Kidney (tissue), 14 donors: ENCODE results near the gene PTPRT. TPM values are rescaled to one million over a fixed set of nuclear protein-coding genes. Genes with fewer than 3 reads are reported as not detected.

Source experiments
- DNase-seq, 5 donors: peaks; one replicate each; pipeline ENCODE4 v3.0.0-alpha.2; 2013 to 2020
- FAIRE-seq: peaks from 2 replicates; lab custom pipeline; 2012; peaks lifted over from hg19 to GRCh38; lab: Jason Lieb, UNC
- H3K27ac ChIP-seq, 2 donors: one replicate each; pipeline ENCODE4 v1.7.0; 2013; ENCODE audit warnings: low read depth in 2 of 2, low read length in 2 of 2, inconsistent platforms in 1 of 2
- H3K27me3 ChIP-seq: one replicate; pipeline ENCODE4 v1.7.1; 2013; ENCODE audit warnings: low read length, inconsistent platforms; ENCODE audit not compliant: control insufficient read depth, insufficient read depth
- H3K36me3 ChIP-seq, 3 donors: one replicate each; pipeline versions ENCODE4 v1.7.0 to v1.7.1; 2013; ENCODE audit warnings: low read length in 3 of 3, control low read depth in 1 of 3, inconsistent platforms in 1 of 3; ENCODE audit not compliant: insufficient read depth in 3 of 3, control insufficient read depth in 2 of 3
- H3K4me1 ChIP-seq, 3 donors: one replicate each; pipeline versions ENCODE4 v1.7.0 to v1.7.1; 2013; ENCODE audit warnings: low read length in 3 of 3, inconsistent platforms in 1 of 3, low read depth in 1 of 3; ENCODE audit not compliant: control insufficient read depth in 2 of 3, insufficient read depth in 2 of 3
- H3K4me3 ChIP-seq, 3 donors: one replicate each; pipeline versions ENCODE4 v1.7.0 to v1.8.1; 2013; ENCODE audit warnings: low read length in 3 of 3, control low read depth in 1 of 3, inconsistent platforms in 1 of 3
- H3K9ac ChIP-seq, 3 donors: one replicate each; pipeline versions ENCODE4 v1.7.0 to v1.7.1; 2013; ENCODE audit warnings: low read length in 3 of 3, control low read depth in 1 of 3, inconsistent platforms in 1 of 3
- H3K9me3 ChIP-seq, 3 donors: one replicate each; pipeline versions ENCODE4 v1.7.0 to v1.7.1; 2013; ENCODE audit warnings: low read length in 3 of 3, control low read depth in 1 of 3, inconsistent platforms in 1 of 3; ENCODE audit not compliant: control insufficient read depth in 2 of 3, insufficient read depth in 1 of 3
- intact Hi-C: fragments of 100-400 bp; cut with DNase I; formaldehyde crosslinking; loops from one replicate; pipeline ENCODE4 v1.11.1; 2022
- polyA plus RNA-seq: library from polyadenylated mRNA; stranded (reverse); fragments of 350-450 nt; fragmentation: Illumina TruSeq; extraction: RNeasy Lipid Tissue Mini Kit (QIAGEN cat#74804); gene quantifications from one replicate; pipeline ENCODE4 v1.2.3, GENCODE V29; 2014; ENCODE audit warnings: low read depth, low replicate concordance; ENCODE audit not compliant: insufficient read depth
- total RNA-seq: library from RNA; stranded (reverse); fragmentation: NEBNext Ultra II Directional; extraction: Animal tissue kit (Norgen Biotek cat#: 25700); gene quantifications from one replicate; pipeline ENCODE4 v1.2.1, GENCODE V29; 2021
- TF ChIP-seq, protein P1 (sequence below): IDR thresholded peaks from 3 replicates; pipeline ENCODE4 v1.5.1; 2012; ENCODE audit warnings: mild to moderate bottlenecking, moderate library complexity, borderline replicate concordance; ENCODE audit not compliant: insufficient read depth; ENCODE audit errors: extremely low read depth
- donor health status: control.
- donor health status: control.
- donor health status: control.
- donor health status: control.
- donor health status: control.
- donor health status: DM: yes; HTN: yes; CAD: no.
- donor health status: Normal renal cell carcinoma (clear cell type).

PTPRT gene
- total and polyA plus RNA-seq, 2 donors from 2014 or later = 0.60 TPM; not detected in 1

DNA sequence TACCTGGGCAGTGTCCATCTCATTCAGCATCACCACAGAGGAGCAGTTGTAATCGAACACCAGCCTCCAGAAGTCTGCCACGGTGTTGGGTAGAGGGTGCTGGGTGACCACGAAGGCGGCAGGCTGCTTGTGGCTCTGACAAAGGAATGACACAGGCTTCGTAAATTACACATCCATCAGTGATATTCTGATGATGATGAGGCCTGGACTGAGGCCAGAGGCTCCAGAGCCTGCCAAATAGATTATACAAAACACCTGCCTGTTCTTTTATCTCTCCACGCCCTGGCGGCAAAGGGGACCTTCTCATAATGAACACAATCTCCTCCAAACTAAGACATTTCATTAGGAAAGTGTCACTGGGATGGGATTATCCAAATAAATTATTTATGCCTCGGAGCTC lies 1091.3 kb downstream of the PTPRT start:
- Histone ChIP-seq H3K27me3 (no peaks in the 10 kb centered on the region), H3K27ac (no peak overlapping the region), H3K36me3 (no peaks in the 10 kb centered on the region), H3K4me3 (no peak overlapping the region), H3K4me1 (no peaks in the 10 kb centered on the region), H3K9ac (no peak overlapping the region), H3K9me3 (no peaks in the 10 kb centered on the region)
- DNase-seq (no peak), FAIRE-seq (no peak)
- intact Hi-C loops = no loop called here
- TF ChIP-seq, protein P1, sequence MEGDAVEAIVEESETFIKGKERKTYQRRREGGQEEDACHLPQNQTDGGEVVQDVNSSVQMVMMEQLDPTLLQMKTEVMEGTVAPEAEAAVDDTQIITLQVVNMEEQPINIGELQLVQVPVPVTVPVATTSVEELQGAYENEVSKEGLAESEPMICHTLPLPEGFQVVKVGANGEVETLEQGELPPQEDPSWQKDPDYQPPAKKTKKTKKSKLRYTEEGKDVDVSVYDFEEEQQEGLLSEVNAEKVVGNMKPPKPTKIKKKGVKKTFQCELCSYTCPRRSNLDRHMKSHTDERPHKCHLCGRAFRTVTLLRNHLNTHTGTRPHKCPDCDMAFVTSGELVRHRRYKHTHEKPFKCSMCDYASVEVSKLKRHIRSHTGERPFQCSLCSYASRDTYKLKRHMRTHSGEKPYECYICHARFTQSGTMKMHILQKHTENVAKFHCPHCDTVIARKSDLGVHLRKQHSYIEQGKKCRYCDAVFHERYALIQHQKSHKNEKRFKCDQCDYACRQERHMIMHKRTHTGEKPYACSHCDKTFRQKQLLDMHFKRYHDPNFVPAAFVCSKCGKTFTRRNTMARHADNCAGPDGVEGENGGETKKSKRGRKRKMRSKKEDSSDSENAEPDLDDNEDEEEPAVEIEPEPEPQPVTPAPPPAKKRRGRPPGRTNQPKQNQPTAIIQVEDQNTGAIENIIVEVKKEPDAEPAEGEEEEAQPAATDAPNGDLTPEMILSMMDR = no peak

DNA sequence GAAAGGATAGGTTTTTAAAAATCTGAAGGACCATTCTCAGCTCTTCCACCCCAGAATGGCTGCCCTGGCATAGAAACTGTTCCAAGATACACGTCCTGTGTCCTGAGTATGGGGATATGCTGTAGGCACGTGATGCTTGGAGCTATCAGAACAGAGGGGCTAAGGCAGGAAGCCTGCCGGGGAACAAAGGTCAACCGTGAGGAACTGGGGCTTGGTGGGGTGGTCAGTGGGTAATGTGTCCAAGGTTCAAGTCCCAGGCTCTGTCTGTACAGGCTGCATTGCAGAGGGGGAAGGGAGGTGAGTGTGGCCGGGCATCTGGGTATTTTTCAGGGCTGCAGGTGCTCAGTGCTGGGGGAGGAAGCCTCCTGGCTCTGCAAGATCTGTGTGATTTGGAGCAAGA lies 1092.0 kb downstream of the PTPRT start:
- Histone ChIP-seq H3K9me3 (no peaks in the 10 kb centered on the region), H3K36me3 (no peaks in the 10 kb centered on the region), H3K4me3 (no peak overlapping the region), H3K4me1 (no peaks in the 10 kb centered on the region), H3K9ac (no peak overlapping the region), H3K27ac (no peak overlapping the region), H3K27me3 (no peaks in the 10 kb centered on the region)
- FAIRE-seq = no peak
- DNase-seq = peak in 1 of 5 donors; percentile 16
- TF ChIP-seq, protein P1 = no peak
- intact Hi-C loops = no loop called here

DNA sequence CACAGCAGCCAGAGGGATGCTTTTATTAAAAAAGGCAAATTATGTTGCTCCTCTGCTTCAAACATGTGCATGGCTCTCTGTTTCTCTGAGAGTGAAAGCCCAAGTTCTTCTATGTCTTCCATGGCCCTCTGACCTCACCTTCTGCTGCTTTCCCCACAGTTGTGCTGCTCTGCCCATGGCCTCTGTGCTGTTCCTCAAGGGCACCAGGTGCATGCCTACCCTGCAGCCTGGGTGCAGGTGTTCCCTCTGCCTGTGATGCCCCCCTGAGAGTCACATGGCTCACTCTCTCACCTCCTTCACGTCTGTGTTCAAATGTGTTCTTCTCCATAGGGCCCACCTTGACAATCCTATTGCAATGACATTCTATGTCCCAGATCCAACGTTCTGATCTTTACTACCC lies 1094.5 kb downstream of the PTPRT start:
- Histone ChIP-seq H3K27ac (no peak overlapping the region), H3K36me3 (no peaks in the 10 kb centered on the region), H3K27me3 (no peaks in the 10 kb centered on the region), H3K9me3 (no peaks in the 10 kb centered on the region), H3K4me3 (no peak overlapping the region), H3K4me1 (no peaks in the 10 kb centered on the region), H3K9ac (no peak overlapping the region)
- no peak for DNase-seq
- no peak for FAIRE-seq
- TF ChIP-seq, protein P1 = no peak
- intact Hi-C loops = no loop called here
